GM21360 (cell line): ENCODE results near the gene LBH.

Source experiments
- ATAC-seq: cut with Tn5 transposase; IDR thresholded peaks from one replicate; pipeline ENCODE4 v1.9.1; 2021; ENCODE audit warnings: mild to moderate bottlenecking, moderate library complexity; ENCODE audit not compliant: unreplicated experiment

The LBH gene

GRCh38 chr2:30272286-30272685 is 41.0 kb downstream of the LBH start:
- no peak for ATAC-seq

- no peak for ATAC-seq
These were observed 41.6 kb downstream of the LBH start for GRCh38 chr2:30272761-30273573.

- ATAC-seq, result no peak
These were observed 42.2 kb downstream of the LBH start for GRCh38 chr2:30273574-30273929.

- no peak for ATAC-seq
These were observed 43.9 kb downstream of the LBH start for GRCh38 chr2:30275256-30275655.

GRCh38 chr2:30276455-30276911 is 45.1 kb downstream of the LBH start:
- no peak for ATAC-seq

GRCh38 chr2:30277582-30277981 is 46.2 kb downstream of the LBH start:
- ATAC-seq, result no peak

GRCh38 chr2:30278419-30278818 is 47.1 kb downstream of the LBH start:
- no peak for ATAC-seq

- ATAC-seq, result no peak
These were observed 49.5 kb downstream of the LBH start for GRCh38 chr2:30280596-30281434.

GRCh38 chr2:30282081-30282480 is 50.7 kb downstream of the LBH start:
- ATAC-seq, result no peak

GRCh38 chr2:30282721-30283120 is 51.4 kb downstream of the LBH start:
- ATAC-seq, result no peak

GRCh38 chr2:30283931-30284565 is 52.7 kb downstream of the LBH start:
- ATAC-seq, result no peak

GRCh38 chr2:30285758-30286157 is 54.4 kb downstream of the LBH start:
- no peak for ATAC-seq

- peak; percentile 11 for ATAC-seq
These were observed 56.0 kb downstream of the LBH start for GRCh38 chr2:30287190-30287840.

GRCh38 chr2:30287857-30288513 is 56.7 kb downstream of the LBH start:
- ATAC-seq, result peak; percentile 62

GRCh38 chr2:30288561-30288960 is 57.2 kb downstream of the LBH start:
- ATAC-seq, result no peak

GRCh38 chr2:30293303-30293921 is 62.1 kb downstream of the LBH start:
- ATAC-seq, result no peak

- no peak for ATAC-seq
These were observed 62.8 kb downstream of the LBH start for GRCh38 chr2:30294133-30294532.

- no peak for ATAC-seq
These were observed 65.2 kb downstream of the LBH start for GRCh38 chr2:30296496-30296895.

- ATAC-seq, result peak; percentile 67
These were observed 67.0 kb downstream of the LBH start for GRCh38 chr2:30298302-30298701.

- no peak for ATAC-seq
These were observed 68.8 kb downstream of the LBH start for GRCh38 chr2:30300122-30300455.
